Hematopoietic multipotent progenitor cell treated with erythropoietin and hydrocortisone succinate and interleukin-3 and kit ligand, for 4 days (in vitro differentiated cells): ENCODE results near the gene H6PD.

Experiments
- DNase-seq: peaks from one replicate; pipeline ENCODE4 v3.0.0-alpha.2; 2015

Gene H6PD

GRCh38 chr1:9300573-9300972 lies 66.0 kb downstream of the H6PD start:
- DNase-seq, result peak; percentile 72

GRCh38 chr1:9302745-9303524 lies 68.4 kb downstream of the H6PD start:
- no peak for DNase-seq

GRCh38 chr1:9303916-9304315 lies 69.3 kb downstream of the H6PD start:
- DNase-seq, result no peak

GRCh38 chr1:9305216-9305615 lies 70.6 kb downstream of the H6PD start:
- no peak for DNase-seq

GRCh38 chr1:9306006-9306405 lies 71.4 kb downstream of the H6PD start:
- no peak for DNase-seq

- DNase-seq, result no peak
Measured at GRCh38 chr1:9307303-9307702, 72.7 kb downstream of the H6PD start.

- no peak for DNase-seq
Measured at GRCh38 chr1:9308236-9308785, 73.7 kb downstream of the H6PD start.

GRCh38 chr1:9309080-9309479 lies 74.5 kb downstream of the H6PD start:
- DNase-seq, result no peak

GRCh38 chr1:9309991-9310390 lies 75.4 kb downstream of the H6PD start:
- DNase-seq, result no peak

GRCh38 chr1:9311029-9311428 lies 76.5 kb downstream of the H6PD start:
- DNase-seq, result no peak

- DNase-seq, result no peak
Measured at GRCh38 chr1:9311479-9311878, 76.9 kb downstream of the H6PD start.

GRCh38 chr1:9312168-9312720 lies 77.7 kb downstream of the H6PD start:
- no peak for DNase-seq

GRCh38 chr1:9313576-9313975 lies 79.0 kb downstream of the H6PD start:
- DNase-seq, result no peak

GRCh38 chr1:9314111-9314510 lies 79.5 kb downstream of the H6PD start:
- DNase-seq, result no peak

- DNase-seq, result no peak
Measured at GRCh38 chr1:9314711-9315379, 80.3 kb downstream of the H6PD start.

GRCh38 chr1:9315411-9316079 lies 81.0 kb downstream of the H6PD start:
- no peak for DNase-seq

- no peak for DNase-seq
Measured at GRCh38 chr1:9316080-9316444, 81.5 kb downstream of the H6PD start.

- no peak for DNase-seq
Measured at GRCh38 chr1:9316512-9316911, 81.9 kb downstream of the H6PD start.

GRCh38 chr1:9317072-9317471 lies 82.5 kb downstream of the H6PD start:
- DNase-seq, result no peak

- DNase-seq, result peak; percentile 20
Measured at GRCh38 chr1:9317591-9318417, 83.2 kb downstream of the H6PD start.

- no peak for DNase-seq
Measured at GRCh38 chr1:9319208-9319788, 84.7 kb downstream of the H6PD start.
